ENCODE data around the gene CDR2. TPM values are rescaled to one million over a fixed set of nuclear protein-coding genes. Genes with fewer than 3 reads are reported as not detected.

CDR2 gene
- total and polyA plus RNA-seq, 2 of the 13 experiments (the other 11 are each of a cell fraction or from before 2014, with no cell fraction given) = 59.0 to 78.9 TPM

GRCh38 chr16:22297114-22297870 is 77.1 kb downstream of the CDR2 start, which contains the start of gene POLR3E (continued):
- TF ChIP-seq TRIM22 (IDR thresholded peaks at IDR 0.05) = no peak
- TF ChIP-seq ZNF263 (CRISPR knock-in tag; IDR thresholded peaks at IDR 0.05) = no peak; the same call in 1 of the 2 replicates
- TF ChIP-seq ZNF737 (CRISPR knock-in tag; IDR thresholded peaks at IDR 0.05; ENCODE audit: borderline replicate concordance) = peak; percentile 96
- TF ChIP-seq ZNF788 (CRISPR knock-in tag; IDR thresholded peaks at IDR 0.05; ENCODE audit: borderline replicate concordance) = peak; percentile 99
- peak; percentile 98 for TF ChIP-seq ZMYM2 (CRISPR knock-in tag; IDR thresholded peaks at IDR 0.05)
- peak; percentile 99 for TF ChIP-seq ZNF414 (CRISPR knock-in tag; IDR thresholded peaks at IDR 0.05)
- TF ChIP-seq BHLHE40 (IDR thresholded peaks at IDR 0.05; ENCODE audit: low read length) = peak; percentile 88
- TF ChIP-seq RFX3 (CRISPR knock-in tag; IDR thresholded peaks at IDR 0.05) = peak; percentile 39; the same call in 1 of the 2 replicates
- no peak for TF ChIP-seq SETDB1 (CRISPR knock-in tag; IDR thresholded peaks at IDR 0.05; ENCODE audit: borderline replicate concordance)
- TF ChIP-seq ZBED4 (CRISPR knock-in tag; IDR thresholded peaks at IDR 0.05; ENCODE audit: borderline replicate concordance) = peak; percentile 95
- TF ChIP-seq RARG (CRISPR knock-in tag; IDR thresholded peaks at IDR 0.05; ENCODE audit: low read depth) = peak; percentile 98; the same call in 1 of the 2 replicates
- peak; percentile 96 for TF ChIP-seq HNF1B (CRISPR knock-in tag; IDR thresholded peaks at IDR 0.05)
- TF ChIP-seq KMT2B (CRISPR knock-in tag; IDR thresholded peaks at IDR 0.05) = peak; percentile 81
- TF ChIP-seq ZBTB10 (CRISPR knock-in tag; IDR thresholded peaks at IDR 0.05; ENCODE audit: borderline replicate concordance) = no peak; the same call in none of the 2 replicates
- TF ChIP-seq GLI4 (CRISPR knock-in tag; IDR thresholded peaks at IDR 0.05; ENCODE audit: borderline replicate concordance) = peak; percentile 95; the same call in 1 of the 2 replicates
- TF ChIP-seq ZNF230 (CRISPR knock-in tag; IDR thresholded peaks at IDR 0.05) = peak; percentile 99

Data from HepG2 (cell line).